NT2/D1 (cell line): ENCODE results near the gene BTBD17.

ENCODE experiments used
- SUZ12 ChIP-seq: IDR thresholded peaks from 2 replicates; pipeline ENCODE4 v1.6.1; 2011; ENCODE audit not compliant: insufficient read length, insufficient read depth; ENCODE audit errors: extremely low read depth
- YY1 ChIP-seq: IDR thresholded peaks from 2 replicates; pipeline ENCODE4 v1.6.1; 2011; ENCODE audit not compliant: insufficient read length, insufficient read depth
- ZNF274 ChIP-seq: IDR thresholded peaks from 2 replicates; pipeline ENCODE4 v1.6.1; 2011; ENCODE audit warnings: mild to moderate bottlenecking, low read depth, low read length

DNA sequence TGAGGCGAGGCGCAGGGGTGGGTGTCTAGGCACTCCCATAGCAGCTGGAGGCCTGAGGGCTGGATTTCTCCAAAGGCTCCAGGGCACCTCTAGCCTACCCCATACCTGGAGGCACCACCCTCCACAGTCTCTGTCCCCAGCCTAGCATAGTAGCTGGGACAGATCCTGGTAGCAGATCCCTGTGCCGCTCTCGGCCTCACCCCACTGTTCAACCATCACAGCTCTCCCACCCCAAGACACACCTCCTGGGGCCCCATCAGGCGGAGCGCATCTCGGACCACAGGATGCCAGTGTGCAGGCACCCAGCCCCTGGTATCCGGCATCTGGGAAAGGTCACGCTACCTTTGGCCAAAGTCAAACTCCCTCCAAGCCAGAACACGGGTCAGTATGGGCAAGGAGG is 7.1 kb downstream of the BTBD17 start:
- TF ChIP-seq YY1 (no peak), ZNF274 (no peak), SUZ12 (no peak)
